Glutamatergic neuron (in vitro differentiated cells): ENCODE data around the gene DTNA. TPM values are rescaled to one million over a fixed set of nuclear protein-coding genes. Genes with fewer than 3 reads are reported as not detected.
A peak's percentile ranks its signal among the peaks of the same experiment; 100 is the strongest.

Experiments used
- DNase-seq: peaks from one replicate; pipeline ENCODE4 v3.0.0; 2022
- H3K27ac Mint-ChIP-seq: one replicate; pipeline ENCODE4 v1.8.0; 2020; ENCODE audit warnings: mild to moderate bottlenecking, mixed read lengths, inconsistent platforms; ENCODE audit not compliant: unreplicated experiment
- H3K27me3 Mint-ChIP-seq: one replicate; pipeline ENCODE4 v1.8.0; 2020; ENCODE audit warnings: mild to moderate bottlenecking, moderate library complexity, mixed read lengths, inconsistent platforms; ENCODE audit not compliant: unreplicated experiment
- H3K36me3 Mint-ChIP-seq: one replicate; pipeline ENCODE4 v1.8.0; 2020; ENCODE audit warnings: mild to moderate bottlenecking, mixed read lengths, inconsistent platforms; ENCODE audit not compliant: unreplicated experiment
- H3K4me1 Mint-ChIP-seq: one replicate; pipeline ENCODE4 v1.8.0; 2020; ENCODE audit warnings: mild to moderate bottlenecking, low read depth, mixed read lengths, inconsistent platforms; ENCODE audit not compliant: unreplicated experiment
- H3K4me3 Mint-ChIP-seq: one replicate; pipeline ENCODE4 v1.8.0; 2020; ENCODE audit warnings: mild to moderate bottlenecking, mixed read lengths, inconsistent platforms; ENCODE audit not compliant: unreplicated experiment
- H3K9me3 Mint-ChIP-seq: one replicate; pipeline ENCODE4 v1.8.0; 2020; ENCODE audit warnings: mild to moderate bottlenecking, moderate library complexity, mixed read lengths, inconsistent platforms; ENCODE audit not compliant: unreplicated experiment
- CTCF ChIP-seq: fragments of 200-600 bp; sonication (generic); IDR thresholded peaks from one replicate; pipeline ENCODE4 v1.5.0; 2021; ENCODE audit not compliant: partially characterized antibody, unreplicated experiment
- total RNA-seq: library from RNA; stranded (reverse); fragmentation: NEBNext Ultra II Directional; extraction: Animal tissue kit (Norgen Biotek cat#: 25700); gene quantifications from one replicate; pipeline ENCODE4 v1.2.1, GENCODE V29; 2021; ENCODE audit not compliant: unreplicated experiment

DTNA gene
- total RNA-seq, 1 donor from 2014 or later, result 29.5 TPM

GRCh38 chr18:34847408-34847807, 137.3 kb downstream of the DTNA start:
- peaks cover 10% of the 10 kb centered on the region for H3K9me3 Mint-ChIP-seq
- H3K27me3 Mint-ChIP-seq, result peaks cover 5% of the 10 kb centered on the region
- TF ChIP-seq CTCF, result no peak
- peak overlapping the region; percentile 99 for H3K27ac Mint-ChIP-seq
- no peak overlapping the region for H3K4me3 Mint-ChIP-seq
- H3K36me3 Mint-ChIP-seq, result peaks cover 1% of the 10 kb centered on the region
- DNase-seq, result no peak
- H3K4me1 Mint-ChIP-seq, result peaks cover 19% of the 10 kb centered on the region

GRCh38 chr18:34848156-34848555, 138.1 kb downstream of the DTNA start:
- Mint-ChIP-seq H3K9me3 (peaks cover 12% of the 10 kb centered on the region), H3K27me3 (peaks cover 3% of the 10 kb centered on the region), H3K4me1 (peaks cover 19% of the 10 kb centered on the region), H3K27ac (peak overlapping the region; percentile 99), H3K4me3 (peak overlapping the region; percentile 13), H3K36me3 (peaks cover 6% of the 10 kb centered on the region)
- no peak for TF ChIP-seq CTCF
- DNase-seq, result no peak

GRCh38 chr18:34848695-34849094, 138.6 kb downstream of the DTNA start:
- peaks cover 3% of the 10 kb centered on the region for H3K27me3 Mint-ChIP-seq
- DNase-seq, result peak; percentile 44
- peaks cover 12% of the 10 kb centered on the region for H3K9me3 Mint-ChIP-seq
- H3K27ac Mint-ChIP-seq, result peak overlapping the region; percentile 99
- no peak for TF ChIP-seq CTCF
- H3K4me1 Mint-ChIP-seq, result peaks cover 19% of the 10 kb centered on the region
- H3K4me3 Mint-ChIP-seq, result peak overlapping the region; percentile 66
- H3K36me3 Mint-ChIP-seq, result peaks cover 6% of the 10 kb centered on the region

GRCh38 chr18:34857320-34857719, 147.2 kb downstream of the DTNA start:
- Mint-ChIP-seq H3K27me3 (no peaks in the 10 kb centered on the region), H3K27ac (peak overlapping the region; percentile 84), H3K4me1 (peaks cover 6% of the 10 kb centered on the region), H3K9me3 (peaks cover 7% of the 10 kb centered on the region), H3K36me3 (peaks cover 6% of the 10 kb centered on the region), H3K4me3 (no peak overlapping the region)
- DNase-seq, result no peak
- TF ChIP-seq CTCF, result no peak

- H3K4me3 Mint-ChIP-seq, result no peak overlapping the region
- H3K36me3 Mint-ChIP-seq, result no peaks in the 10 kb centered on the region
- peaks cover 6% of the 10 kb centered on the region for H3K4me1 Mint-ChIP-seq
- H3K9me3 Mint-ChIP-seq, result peaks cover 4% of the 10 kb centered on the region
- TF ChIP-seq CTCF, result no peak
- no peak for DNase-seq
- no peak overlapping the region for H3K27ac Mint-ChIP-seq
- H3K27me3 Mint-ChIP-seq, result no peaks in the 10 kb centered on the region
Observed at GRCh38 chr18:34858188-34858587, 148.1 kb downstream of the DTNA start.
